PC-3 (cell line): Measurements from ENCODE around the gene SPARC.

ENCODE experiments used
- EZH2 ChIP-seq: fragments of 300-600 bp; sonication (generic); IDR thresholded peaks from one replicate; pipeline ENCODE4 v1.6.1; 2017; ENCODE audit warnings: antibody characterized with exemption, mild to moderate bottlenecking, low read length; ENCODE audit not compliant: unreplicated experiment
- TF ChIP-seq, protein P1 (sequence below): fragments of 300-600 bp; sonication (generic); conservative IDR thresholded peaks from 2 replicates; pipeline ENCODE4 v1.5.1; 2017; ENCODE audit warnings: antibody characterized with exemption, low read depth, mild to moderate bottlenecking, low read length

DNA sequence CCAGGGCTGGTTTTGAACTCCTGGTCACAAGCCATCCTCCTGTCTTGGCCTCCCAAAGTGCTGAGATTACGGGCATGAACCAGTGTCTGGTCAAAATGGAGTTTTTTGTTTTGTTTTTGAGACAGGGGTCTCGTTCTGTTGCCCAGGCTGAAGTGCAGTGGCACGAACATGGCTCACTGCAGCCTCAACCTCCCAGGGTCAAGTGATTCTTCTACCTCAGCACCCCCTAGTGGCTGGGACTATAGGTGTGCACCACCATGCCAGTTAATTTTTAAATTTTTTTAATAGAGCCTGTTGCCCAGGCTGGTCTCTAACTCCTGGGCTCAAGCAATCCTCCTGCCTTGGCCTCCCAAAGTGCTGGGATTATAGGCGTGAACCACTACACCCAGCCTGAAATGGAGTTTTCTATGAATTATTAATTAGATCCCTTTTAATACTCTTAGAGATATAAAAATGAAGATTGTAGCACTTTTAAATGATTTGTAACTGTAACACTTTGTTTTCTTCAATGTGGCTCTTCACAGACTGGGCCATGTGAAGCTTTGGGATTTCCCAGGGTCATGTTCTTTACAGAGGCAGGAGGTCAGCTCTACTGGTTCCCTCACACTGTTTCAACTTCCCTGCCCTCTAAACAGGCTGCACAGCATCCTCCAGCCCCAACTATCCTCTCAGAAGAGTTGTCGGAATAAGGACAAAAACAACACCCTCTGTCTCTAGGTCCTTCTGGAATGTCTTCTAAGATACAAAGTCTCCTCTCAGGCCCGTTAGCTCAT, 32.7 kb upstream of the SPARC start:
- TF ChIP-seq, protein P1, sequence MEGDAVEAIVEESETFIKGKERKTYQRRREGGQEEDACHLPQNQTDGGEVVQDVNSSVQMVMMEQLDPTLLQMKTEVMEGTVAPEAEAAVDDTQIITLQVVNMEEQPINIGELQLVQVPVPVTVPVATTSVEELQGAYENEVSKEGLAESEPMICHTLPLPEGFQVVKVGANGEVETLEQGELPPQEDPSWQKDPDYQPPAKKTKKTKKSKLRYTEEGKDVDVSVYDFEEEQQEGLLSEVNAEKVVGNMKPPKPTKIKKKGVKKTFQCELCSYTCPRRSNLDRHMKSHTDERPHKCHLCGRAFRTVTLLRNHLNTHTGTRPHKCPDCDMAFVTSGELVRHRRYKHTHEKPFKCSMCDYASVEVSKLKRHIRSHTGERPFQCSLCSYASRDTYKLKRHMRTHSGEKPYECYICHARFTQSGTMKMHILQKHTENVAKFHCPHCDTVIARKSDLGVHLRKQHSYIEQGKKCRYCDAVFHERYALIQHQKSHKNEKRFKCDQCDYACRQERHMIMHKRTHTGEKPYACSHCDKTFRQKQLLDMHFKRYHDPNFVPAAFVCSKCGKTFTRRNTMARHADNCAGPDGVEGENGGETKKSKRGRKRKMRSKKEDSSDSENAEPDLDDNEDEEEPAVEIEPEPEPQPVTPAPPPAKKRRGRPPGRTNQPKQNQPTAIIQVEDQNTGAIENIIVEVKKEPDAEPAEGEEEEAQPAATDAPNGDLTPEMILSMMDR, result peak; percentile 64
- no peak for TF ChIP-seq EZH2
